HCT116 (cell line): ENCODE data around the gene GABPA.

Source experiments
- EZH2 ChIP-seq: fragments of 200-600 bp; sonication (generic); IDR thresholded peaks from 2 replicates; pipeline ENCODE4 v1.6.1; 2017; ENCODE audit warnings: antibody characterized with exemption, mixed run types
- POLR2A ChIP-seq: IDR thresholded peaks from 2 replicates; pipeline ENCODE4 v1.7.0; 2011; ENCODE audit warnings: borderline replicate concordance; ENCODE audit not compliant: insufficient read depth, insufficient read length; ENCODE audit errors: extremely low read depth
- ZNF274 ChIP-seq: fragments of 200-500 bp; sonication (Bioruptor generic); IDR thresholded peaks from 2 replicates; pipeline ENCODE4 v1.6.1; 2014; ENCODE audit warnings: mild to moderate bottlenecking, low read depth, low read length, inconsistent platforms
- TF ChIP-seq, protein P1 (sequence below), 3 experiments: fragments of 200-600 bp in 1 of 3; sonication (generic) in 1 of 3; IDR thresholded peaks in 2 of 3; conservative IDR thresholded peaks in 1 of 3; 2 replicates each; pipeline ENCODE4 v1.5.1; 2012 to 2017; ENCODE audit warnings: low read depth in 2 of 3, low read length in 2 of 3, antibody characterized with exemption in 1 of 3, borderline replicate concordance in 1 of 3, control low read depth in 1 of 3, mild to moderate bottlenecking in 1 of 3, mixed read lengths in 1 of 3, mixed run types in 1 of 3, moderate library complexity in 1 of 3; ENCODE audit not compliant: insufficient read depth in 1 of 3

GRCh38 chr21:25790878-25791204 lies 56.1 kb downstream of the GABPA start:
- TF ChIP-seq, protein P1, sequence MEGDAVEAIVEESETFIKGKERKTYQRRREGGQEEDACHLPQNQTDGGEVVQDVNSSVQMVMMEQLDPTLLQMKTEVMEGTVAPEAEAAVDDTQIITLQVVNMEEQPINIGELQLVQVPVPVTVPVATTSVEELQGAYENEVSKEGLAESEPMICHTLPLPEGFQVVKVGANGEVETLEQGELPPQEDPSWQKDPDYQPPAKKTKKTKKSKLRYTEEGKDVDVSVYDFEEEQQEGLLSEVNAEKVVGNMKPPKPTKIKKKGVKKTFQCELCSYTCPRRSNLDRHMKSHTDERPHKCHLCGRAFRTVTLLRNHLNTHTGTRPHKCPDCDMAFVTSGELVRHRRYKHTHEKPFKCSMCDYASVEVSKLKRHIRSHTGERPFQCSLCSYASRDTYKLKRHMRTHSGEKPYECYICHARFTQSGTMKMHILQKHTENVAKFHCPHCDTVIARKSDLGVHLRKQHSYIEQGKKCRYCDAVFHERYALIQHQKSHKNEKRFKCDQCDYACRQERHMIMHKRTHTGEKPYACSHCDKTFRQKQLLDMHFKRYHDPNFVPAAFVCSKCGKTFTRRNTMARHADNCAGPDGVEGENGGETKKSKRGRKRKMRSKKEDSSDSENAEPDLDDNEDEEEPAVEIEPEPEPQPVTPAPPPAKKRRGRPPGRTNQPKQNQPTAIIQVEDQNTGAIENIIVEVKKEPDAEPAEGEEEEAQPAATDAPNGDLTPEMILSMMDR (IDR thresholded peaks at IDR 0.05 in 2 of 3, conservative IDR thresholded peaks at IDR 0.05 in 1 of 3; ENCODE audit: borderline replicate concordance in 1 of 3, insufficient read depth in 1 of 3, low read depth in 2 of 3, low read length in 2 of 3), result no peak
- TF ChIP-seq EZH2 (no peak), ZNF274 (no peak), POLR2A (no peak)
